GM21825 (cell line): ENCODE data around the gene ROR2.
"Not testable (repeated sequence)": the region's sequence is repeated elsewhere in the genome, so short reads cannot be mapped to it uniquely, and the experiment has no call there.

Experiments used
- ATAC-seq: cut with Tn5 transposase; IDR thresholded peaks from one replicate; pipeline ENCODE4 v1.9.1; 2021; ENCODE audit warnings: mild to moderate bottlenecking, moderate library complexity; ENCODE audit not compliant: unreplicated experiment

The ROR2 gene

DNA sequence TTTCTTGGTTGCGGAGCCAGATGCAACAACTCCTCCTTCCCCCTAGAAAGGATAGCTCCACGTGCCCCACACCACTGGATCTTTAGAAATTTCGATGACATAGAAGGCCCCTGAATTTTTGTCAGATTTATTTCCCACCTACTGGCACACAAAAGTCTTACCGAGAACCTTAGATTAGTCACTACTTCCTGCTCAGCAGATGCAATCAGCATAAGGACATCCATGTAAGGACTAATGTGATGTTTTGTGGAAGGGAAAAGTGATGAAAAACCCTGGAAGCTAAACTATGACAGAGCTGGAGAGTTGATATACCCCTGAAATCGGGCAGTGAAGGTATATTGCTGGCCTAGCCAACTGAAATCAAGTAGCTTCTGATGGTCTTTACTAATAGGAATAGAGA, 400.9 kb downstream of the ROR2 start:
- ATAC-seq = no peak

DNA sequence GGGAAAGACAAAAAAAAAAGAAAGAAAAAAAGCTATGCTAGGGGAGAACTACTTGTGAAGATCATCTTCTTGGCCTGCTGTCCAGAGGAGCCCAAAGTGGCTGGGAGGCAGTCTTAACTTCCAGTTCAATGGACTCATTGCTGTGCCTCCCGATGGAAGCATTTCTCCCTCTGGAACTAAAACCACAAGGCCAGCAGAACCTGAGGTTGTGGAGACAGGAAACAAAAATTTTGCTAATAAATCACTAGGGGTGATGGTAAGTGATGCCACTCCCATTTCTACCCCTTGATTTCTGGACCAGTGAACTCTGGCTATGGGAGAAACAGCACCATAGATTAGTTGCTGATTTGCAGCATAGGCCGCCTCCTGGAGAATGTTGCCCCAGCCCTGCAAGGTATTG, 402.9 kb downstream of the ROR2 start:
- ATAC-seq = no peak

DNA sequence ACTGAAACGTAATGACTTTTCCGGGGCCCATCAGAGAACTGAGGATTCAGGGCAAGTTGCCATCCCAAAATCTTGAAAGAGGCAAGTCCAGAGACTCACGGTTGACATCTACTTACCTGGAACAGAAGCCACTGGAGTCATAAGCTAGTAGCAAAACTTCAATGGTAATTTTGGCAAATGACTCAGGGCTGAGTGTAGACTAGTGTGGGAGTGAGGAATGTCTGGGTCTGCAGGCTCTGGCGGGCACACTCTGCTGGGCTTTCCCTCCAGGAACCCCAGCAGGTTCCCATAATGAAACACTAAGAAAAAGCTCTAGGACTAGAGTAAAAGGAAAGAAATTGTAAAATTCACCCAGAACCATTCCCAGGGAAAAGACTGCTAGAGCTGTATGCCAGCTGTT, 403.5 kb downstream of the ROR2 start:
- ATAC-seq = no peak

DNA sequence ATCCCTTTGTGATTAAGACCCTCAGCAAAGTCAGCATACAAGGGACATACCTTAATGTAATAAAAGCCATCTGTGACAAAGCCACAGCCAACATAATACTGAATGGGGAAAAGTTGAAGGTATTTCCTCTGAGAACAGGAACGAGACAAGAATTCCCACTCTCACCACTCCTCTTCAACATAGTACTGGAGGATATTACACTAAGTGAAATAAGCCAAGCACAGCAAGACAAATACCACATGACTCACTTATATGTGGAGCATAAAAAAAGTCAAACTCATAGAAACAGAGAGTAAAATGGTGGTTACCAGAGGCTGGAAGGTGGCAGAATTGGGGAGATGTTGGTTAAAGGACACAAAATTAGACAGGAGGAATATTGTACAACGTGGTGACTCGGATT, 408.3 kb downstream of the ROR2 start:
- ATAC-seq = no peak

DNA sequence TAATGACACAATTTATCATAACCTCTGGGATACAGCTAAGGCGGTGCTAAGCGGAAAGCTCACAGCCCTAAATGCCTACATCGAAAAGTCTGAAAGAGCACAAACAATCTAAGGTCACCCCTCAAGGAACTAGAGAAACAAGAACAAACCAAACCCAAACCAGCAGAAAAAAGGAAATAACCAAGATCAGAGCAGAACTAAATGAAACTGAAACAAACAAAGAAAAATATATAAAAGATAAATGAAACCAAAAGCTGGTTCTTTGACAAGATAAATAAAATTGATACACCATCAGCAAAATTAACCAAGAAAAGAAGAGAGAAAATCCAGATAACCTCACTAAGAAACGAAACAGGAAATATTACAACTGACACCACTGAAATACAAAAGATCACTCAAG, 409.5 kb downstream of the ROR2 start:
- ATAC-seq = not testable (repeated sequence)

DNA sequence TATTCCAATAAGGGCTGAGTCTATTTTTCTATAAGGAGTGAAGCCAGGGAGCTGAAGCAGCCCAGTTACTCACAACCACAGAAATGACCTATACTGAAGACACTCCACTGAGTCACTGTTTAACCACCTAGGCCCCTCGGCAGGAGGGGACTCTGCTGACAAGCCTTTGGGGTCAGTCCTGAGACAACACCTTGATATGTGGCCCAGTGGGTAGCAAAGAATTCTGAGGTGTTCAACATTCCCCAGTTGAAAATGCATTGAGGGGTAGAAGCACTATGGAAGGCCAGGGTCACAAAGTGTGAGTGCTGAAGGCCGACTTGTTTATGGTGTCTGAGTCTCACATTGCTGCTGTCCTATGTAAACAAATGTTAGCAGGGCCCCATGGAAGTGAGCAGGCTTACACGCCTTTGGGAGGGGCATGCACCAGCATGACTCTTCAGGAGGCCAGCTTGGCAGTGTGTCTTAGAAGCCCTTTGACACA, 413.8 kb downstream of the ROR2 start:
- ATAC-seq = no peak

DNA sequence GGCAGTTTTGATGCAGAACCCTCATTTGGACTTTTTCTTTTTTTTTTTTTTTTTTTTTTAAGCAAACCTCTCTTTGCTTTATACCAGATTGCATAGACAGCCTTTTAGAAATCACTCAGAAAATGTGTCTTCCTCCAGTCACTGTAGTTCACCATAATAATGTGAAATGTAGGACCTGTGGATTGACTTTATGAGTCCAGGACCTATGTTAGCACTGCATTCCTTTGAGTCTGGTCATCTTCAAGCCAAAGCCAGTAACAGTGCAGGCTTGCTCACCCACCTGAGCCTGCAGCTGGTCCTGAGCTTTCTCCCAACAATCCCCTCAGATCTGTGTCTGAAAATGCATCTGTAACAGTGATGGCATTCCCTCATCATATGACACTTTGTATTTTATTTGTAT, 415.7 kb downstream of the ROR2 start:
- ATAC-seq = no peak

DNA sequence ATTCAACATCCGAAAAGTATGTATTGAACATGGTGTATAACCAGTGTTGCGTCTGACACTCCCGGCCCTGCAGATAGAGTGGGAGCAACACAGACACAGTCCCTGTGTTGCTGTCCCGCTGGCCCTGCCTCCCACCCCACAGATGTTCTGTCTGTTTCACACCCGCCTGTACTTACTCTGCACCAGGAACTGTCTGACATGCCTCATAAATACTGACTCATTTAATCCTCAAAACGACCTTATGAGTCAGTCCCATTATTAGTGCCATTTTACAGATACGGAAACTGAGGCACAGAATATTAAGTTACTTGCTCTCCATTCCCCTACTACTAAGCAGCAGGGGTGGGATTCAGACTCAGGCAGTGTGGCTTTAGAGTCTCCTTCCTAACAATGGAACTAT, 416.6 kb downstream of the ROR2 start:
- no peak for ATAC-seq

DNA sequence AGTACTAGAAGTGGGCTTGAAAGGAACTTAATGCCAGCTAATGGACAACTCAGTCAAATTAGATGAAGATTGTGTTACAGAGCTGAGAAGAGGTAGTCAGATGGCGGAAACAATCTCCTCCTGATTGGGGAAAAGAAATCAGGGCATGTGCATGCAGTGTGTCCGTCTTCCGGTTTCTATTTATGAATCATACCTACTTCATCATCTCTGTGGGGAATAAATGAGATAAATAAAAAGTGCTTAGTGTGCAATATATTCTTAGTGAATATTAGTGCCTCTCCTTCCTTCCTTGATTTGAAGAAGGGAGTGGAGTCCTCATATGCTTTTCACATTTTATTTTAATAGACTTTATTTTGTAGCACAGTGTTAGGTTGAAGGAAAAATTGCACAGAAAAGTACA, 417.7 kb downstream of the ROR2 start:
- ATAC-seq = no peak

DNA sequence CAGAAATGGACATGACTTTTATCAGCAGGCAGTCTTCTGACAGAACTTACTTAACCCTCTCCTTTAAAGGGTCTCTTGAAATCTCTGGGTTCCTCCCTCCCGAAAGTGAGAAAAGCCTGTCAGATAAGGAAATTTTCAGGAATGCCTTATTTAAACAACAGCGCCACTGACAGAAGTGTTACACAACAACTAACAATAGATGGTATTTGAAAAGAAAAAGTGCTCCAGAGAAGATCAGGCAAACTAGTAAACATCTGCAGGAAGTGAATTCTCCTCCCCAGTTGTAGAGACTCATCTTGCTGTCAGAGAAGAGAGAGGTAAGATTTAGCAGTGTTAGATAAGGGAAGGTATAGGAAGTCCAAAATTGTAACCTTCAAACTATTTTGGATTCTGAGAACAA, 419.2 kb downstream of the ROR2 start:
- ATAC-seq = no peak

DNA sequence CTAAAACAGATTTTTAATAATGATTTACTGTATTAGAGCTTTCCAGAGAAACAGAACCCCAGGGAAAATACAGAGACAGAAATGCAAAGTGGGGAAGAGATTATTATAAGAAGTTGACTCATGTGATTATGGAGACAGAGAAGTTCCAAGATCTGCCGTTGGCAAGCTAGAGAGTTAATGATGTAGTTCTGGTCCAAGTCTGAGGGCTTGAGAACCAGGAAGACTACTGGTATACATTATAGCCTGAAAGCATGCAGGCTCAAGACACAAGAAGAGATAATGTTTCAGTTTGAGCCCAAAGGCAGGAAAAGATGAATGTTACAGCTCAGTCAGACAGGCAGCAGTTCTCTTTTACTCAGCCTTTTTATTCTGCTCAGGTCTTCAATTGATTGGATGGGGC, 427.5 kb downstream of the ROR2 start:
- ATAC-seq = no peak

DNA sequence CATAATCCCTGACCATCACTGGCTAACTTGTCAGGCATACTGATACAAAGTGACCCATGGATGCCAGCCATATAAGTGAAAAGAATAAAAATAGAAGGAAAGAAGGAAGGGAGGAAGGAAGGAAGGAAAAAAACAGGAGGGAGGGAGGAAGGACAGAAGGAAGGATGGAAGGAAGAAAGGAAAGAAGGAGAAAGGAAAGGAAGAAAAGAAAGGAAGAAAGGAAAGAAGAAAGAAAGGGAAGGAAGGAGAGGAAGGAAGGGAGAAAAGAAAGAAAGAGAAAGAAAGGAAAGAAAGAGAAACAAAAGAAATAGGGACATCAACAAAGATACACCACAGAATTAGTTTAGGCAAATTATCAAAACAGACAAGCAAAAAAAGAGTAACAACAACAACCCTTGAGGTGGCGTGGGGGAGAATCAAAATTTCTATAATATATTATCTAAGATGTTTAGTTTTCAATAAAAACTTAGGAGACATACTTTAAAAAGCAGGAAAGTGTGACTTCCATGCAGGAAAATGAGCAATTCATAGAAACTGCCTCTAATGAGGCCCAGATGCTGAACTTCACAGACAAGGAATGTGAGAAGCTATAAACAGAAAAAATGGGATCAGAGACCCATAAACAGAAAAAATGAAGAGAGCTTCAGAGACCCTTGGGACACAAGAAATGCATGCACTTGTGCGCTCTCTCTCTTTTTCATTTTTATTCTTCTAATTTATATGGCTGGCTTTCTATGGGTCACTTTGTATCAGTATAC, 430.3 kb downstream of the ROR2 start:
- ATAC-seq = no peak

DNA sequence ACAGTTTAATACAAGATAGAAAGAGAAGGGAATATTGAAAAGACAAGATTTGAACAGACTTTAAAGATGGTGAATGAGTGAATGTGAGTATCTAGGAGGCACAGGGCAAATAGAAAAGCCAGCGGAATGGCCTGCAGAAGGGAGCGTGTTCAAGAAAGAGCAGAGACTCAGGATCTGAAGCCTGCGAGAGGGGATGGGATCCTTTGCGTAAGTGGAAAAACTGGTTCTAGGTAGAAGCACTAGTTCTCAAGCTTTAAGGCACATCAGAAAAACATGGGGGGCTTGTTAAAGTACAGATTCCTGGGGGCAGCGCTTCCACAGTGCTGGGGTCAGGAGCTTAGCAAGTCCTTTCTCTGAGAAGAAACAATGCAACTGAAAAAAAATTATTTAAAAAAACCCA, 431.6 kb downstream of the ROR2 start:
- ATAC-seq = no peak

DNA sequence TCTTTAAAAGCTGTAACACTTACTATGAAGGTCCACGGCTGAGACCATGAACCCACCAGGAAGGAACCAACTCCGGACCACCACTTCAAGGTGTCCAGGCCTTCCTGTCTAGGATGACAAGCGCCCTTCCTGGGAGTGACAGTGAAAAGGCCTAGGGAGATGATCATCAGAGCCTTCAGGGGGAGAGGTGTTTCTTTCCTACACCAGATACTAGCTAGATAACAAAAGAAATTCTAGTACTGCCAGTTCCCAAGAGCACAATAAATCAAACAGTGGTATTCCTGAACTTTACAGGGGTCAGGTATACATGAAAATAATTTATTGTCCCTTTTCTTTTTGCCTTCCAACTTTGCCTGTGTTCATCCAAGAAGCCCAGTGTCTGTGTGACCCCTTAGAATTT, 432.2 kb downstream of the ROR2 start:
- no peak for ATAC-seq

DNA sequence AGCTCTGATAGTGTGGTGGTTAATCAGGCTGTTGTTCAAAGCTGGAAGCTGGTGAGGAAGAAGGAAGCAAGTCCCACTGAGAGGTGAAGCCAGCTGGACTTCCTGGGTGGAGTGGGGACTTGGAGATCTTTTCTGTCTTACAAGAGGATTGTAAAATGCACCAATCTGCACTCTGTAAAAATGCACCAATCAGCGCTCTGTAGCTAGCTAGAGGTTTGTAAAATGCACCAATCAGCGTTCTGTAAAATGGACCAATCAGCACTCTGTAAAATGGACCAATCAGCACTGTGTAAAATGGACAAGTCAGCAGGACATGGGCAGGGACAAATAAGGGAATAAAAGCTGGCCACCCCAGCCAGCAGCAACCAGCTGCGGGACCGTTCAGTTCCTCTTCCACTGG, 432.7 kb downstream of the ROR2 start:
- ATAC-seq = not testable (repeated sequence)

DNA sequence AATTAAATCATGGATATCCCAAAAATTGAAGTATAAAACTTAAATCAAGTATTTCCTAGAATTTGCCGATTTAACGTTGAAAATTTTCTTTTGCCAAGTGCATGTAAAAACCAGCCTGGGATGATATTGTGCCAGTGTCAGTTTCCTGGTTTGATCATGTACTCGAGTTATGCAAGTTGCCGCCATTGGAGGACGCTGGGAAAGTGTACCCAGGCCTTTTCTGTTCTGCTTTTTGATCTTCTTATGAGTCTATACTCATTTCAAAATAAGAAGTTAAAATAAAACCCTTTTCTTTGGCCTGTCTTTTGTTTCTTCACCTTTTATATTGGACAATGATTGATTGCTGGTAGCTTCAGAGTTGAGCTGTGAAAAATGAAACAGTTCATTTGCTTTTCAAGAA, 433.3 kb downstream of the ROR2 start:
- ATAC-seq = no peak

DNA sequence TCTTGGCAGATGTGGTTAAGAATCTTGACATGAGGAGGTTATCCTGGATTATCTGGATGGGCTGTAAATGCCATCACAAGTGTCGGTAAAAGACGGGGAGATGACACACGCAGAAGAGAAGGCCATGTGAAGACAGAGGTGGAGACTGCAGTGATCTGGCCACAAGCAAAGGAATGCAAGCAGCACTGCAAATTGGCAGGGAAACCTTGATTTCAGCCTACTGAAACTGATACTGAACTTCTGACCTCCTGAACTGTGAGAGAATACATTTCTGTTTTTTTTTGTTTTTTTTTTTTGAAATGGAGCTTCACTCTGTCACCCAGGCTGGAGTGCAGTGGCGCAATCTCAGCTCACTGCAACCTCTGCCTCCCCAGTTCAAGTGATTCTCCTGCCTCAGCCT, 433.9 kb downstream of the ROR2 start:
- no peak for ATAC-seq

DNA sequence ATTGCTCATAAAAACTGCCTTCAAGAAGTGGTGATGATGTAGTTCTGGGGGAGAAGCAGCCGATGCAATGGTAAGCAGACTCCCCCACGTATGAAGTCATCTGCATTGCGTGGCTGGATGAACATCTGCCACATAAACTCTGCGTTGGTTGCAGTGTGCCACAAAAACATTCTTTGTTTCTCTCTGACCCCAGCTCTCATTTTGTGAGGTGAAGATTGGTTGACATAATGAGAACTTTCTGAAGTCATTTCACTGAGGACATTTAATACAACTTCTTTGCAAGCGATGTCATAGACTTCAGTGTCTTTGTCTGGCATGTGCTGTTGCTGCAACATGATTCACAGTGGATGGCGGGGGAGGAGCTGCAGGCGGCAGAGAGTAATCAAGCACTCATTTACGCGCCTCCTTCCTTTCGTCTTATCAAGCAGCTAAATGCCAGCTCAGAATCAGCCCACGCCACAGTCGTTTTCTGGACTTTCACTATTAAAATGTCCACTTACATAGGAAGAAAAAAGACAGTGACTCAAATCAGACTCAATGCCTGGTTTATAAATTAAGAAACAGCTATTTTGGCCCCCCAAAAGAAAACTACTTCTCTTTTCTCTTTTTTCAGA, 434.8 kb downstream of the ROR2 start:
- ATAC-seq = peak; percentile 61
